Activated naive CD4-positive, alpha-beta T cell treated with anti-CD3 and anti-CD28 coated beads, Interleukin-2, amount 50 U/mL, for 24 hours (primary cell): ENCODE data around the gene TRPM3.
"Not testable (repeated sequence)": the region's sequence is repeated elsewhere in the genome, so short reads cannot be mapped to it uniquely, and the experiment has no call there.

Experiments used
- H3K27ac Mint-ChIP-seq: one replicate; pipeline ENCODE4 v1.8.0; 2021; ENCODE audit warnings: mild to moderate bottlenecking, mixed read lengths
- H3K27me3 Mint-ChIP-seq: one replicate; pipeline ENCODE4 v1.8.0; 2021; ENCODE audit warnings: mixed read lengths
- H3K36me3 Mint-ChIP-seq: one replicate; pipeline ENCODE4 v1.8.0; 2021; ENCODE audit warnings: mixed read lengths
- H3K4me1 Mint-ChIP-seq: one replicate; pipeline ENCODE4 v1.8.0; 2021; ENCODE audit warnings: mixed read lengths
- H3K4me3 Mint-ChIP-seq: one replicate; pipeline ENCODE4 v1.8.0; 2021; ENCODE audit warnings: mild to moderate bottlenecking, mixed read lengths
- H3K9me3 Mint-ChIP-seq: one replicate; pipeline ENCODE4 v1.8.0; 2021; ENCODE audit warnings: mixed read lengths

Gene TRPM3

DNA sequence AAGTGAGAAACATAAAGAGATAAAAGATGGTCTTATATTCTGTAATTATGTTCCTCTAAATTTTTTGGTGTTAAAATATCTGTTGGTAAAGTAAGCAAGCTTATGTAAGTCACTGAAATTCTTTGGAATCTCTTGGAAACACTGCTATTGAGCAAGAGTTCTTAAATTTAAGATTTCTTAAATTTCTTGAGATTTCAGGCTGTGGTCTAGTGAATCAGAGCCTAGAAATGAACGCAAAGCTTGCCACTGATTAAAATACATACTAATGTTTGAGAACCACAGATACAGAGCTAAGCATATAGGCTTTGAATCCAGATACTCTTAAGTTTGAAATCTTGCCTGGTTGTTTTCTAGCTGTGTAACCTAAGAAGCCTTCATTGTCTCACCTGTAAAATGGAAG lies 133.4 kb downstream of the TRPM3 start:
- Mint-ChIP-seq H3K27me3 (no peaks in the 10 kb centered on the region), H3K9me3 (peaks cover 4% of the 10 kb centered on the region), H3K4me3 (no peak overlapping the region), H3K27ac (no peak overlapping the region), H3K36me3 (no peaks in the 10 kb centered on the region), H3K4me1 (no peaks in the 10 kb centered on the region)

DNA sequence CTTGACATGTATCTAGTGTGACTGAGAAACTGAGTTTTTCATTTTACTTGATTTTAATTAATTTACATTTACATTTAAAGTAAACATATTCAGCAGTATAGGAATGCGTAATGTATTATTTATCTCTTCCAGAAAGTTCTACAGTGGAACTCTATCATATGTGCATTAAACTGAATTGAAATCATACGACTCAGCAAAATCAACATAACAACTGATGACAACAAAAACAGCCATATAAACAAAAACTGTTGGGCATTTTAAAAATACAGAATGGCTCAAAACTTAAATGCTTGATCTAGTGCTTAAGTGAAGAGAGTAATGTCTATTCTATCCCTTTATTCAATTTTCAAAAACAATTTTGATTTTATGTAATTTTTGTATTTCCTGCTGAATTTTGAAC lies 134.4 kb downstream of the TRPM3 start:
- Mint-ChIP-seq H3K27me3 (no peaks in the 10 kb centered on the region), H3K36me3 (no peaks in the 10 kb centered on the region), H3K4me1 (no peaks in the 10 kb centered on the region), H3K9me3 (peaks cover 5% of the 10 kb centered on the region), H3K4me3 (no peak overlapping the region), H3K27ac (no peak overlapping the region)

DNA sequence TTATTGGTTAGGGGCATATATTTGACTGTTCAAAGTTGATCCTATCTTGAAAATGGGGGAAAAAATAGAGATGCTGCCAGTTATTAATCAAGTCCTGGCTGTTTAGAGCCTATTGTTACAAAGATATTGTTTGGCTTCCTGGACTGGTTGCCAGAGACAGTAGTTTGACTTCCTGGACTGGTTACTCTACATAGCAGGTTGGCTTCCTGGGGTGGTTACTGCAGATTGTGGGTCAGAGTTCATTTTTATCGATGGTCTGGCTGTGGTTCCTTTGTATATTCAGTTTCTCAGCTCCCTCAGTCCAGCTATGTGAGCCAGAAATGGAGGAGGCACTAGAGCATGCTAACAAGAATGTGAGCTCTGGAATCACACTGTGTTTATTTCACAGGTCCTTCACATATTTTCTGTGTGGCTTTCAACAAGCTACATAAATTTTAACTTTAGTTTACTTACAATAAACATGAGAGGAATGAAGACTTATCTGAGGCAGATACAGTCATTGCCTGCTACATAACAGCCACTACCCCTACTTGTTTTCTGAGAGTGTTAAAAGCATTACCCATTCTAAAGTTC lies 137.6 kb downstream of the TRPM3 start:
- Mint-ChIP-seq H3K4me1 (no peaks in the 10 kb centered on the region), H3K27me3 (no peaks in the 10 kb centered on the region)

DNA sequence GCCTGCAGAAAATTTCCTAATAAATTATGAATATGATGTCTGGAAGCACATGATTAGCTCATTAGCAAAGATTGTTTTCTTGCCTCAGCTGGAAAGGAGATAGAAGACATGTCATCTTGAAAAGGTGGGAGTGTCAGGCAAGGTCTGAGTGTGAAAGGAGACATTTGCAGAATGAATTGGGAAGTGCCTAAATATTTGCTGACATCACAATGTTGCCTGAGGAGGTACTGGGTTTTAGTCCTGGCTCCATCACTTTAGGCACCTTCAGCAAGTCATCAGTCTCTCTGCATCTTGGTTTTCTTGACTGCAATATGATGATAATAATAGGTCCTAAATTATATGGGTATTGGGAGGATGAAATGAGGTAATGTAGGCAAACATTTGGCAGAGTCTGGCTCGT lies 140.1 kb downstream of the TRPM3 start:
- peaks cover 5% of the 10 kb centered on the region for H3K9me3 Mint-ChIP-seq
- no peak overlapping the region for H3K4me3 Mint-ChIP-seq
- H3K36me3 Mint-ChIP-seq, result no peaks in the 10 kb centered on the region
- H3K4me1 Mint-ChIP-seq, result no peaks in the 10 kb centered on the region
- no peaks in the 10 kb centered on the region for H3K27me3 Mint-ChIP-seq
- no peak overlapping the region for H3K27ac Mint-ChIP-seq

More for the DNA sequence above, 137.6 kb downstream of the TRPM3 start:
- H3K9me3 Mint-ChIP-seq, result peaks cover 5% of the 10 kb centered on the region
- no peak overlapping the region for H3K27ac Mint-ChIP-seq
- no peaks in the 10 kb centered on the region for H3K36me3 Mint-ChIP-seq
- H3K4me3 Mint-ChIP-seq, result no peak overlapping the region

DNA sequence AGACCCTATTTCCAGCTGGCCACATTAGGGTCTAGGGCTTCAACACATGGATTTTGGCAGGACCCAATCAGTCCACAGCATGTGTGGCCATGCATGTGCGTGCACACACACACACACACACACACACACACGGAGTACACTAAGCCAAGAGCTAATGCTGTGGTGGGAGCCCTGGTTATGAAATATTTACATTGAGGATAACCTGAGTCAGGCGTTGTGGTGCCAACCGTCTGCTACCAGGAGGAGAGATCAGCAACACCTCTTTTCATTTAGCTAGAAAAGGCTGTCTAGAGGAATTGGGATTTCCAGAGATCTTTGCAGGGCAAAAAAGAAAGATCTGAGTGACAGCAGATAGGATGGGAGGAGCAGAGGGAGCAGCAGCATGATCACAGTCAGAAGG lies 141.5 kb downstream of the TRPM3 start:
- Mint-ChIP-seq H3K27me3 (peaks cover 2% of the 10 kb centered on the region), H3K9me3 (peaks cover 5% of the 10 kb centered on the region), H3K36me3 (no peaks in the 10 kb centered on the region), H3K4me1 (no peaks in the 10 kb centered on the region), H3K27ac (no peak overlapping the region), H3K4me3 (no peak overlapping the region)

DNA sequence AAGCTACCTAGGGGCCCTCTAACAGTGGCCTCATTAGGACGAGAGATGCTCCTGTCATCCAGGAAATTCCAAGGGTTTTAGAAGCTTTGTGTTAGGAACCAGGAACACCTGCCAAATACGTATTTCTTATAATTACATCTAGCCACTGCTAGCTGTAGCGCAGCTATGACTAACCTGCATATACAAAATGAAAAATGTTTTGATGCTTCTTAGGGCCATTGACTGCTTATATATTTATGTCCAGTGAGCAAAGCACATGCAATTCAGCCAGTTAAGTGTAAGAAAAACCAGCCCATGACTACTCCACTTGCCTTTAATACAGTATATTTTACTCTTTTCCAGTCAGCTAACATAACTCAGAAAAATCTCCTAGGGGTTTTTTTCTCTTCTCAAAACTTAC lies 143.3 kb downstream of the TRPM3 start:
- H3K4me1 Mint-ChIP-seq, result no peaks in the 10 kb centered on the region
- H3K4me3 Mint-ChIP-seq, result no peak overlapping the region
- H3K36me3 Mint-ChIP-seq, result no peaks in the 10 kb centered on the region
- H3K27ac Mint-ChIP-seq, result no peak overlapping the region
- H3K27me3 Mint-ChIP-seq, result peaks cover 2% of the 10 kb centered on the region
- H3K9me3 Mint-ChIP-seq, result peaks cover 2% of the 10 kb centered on the region

DNA sequence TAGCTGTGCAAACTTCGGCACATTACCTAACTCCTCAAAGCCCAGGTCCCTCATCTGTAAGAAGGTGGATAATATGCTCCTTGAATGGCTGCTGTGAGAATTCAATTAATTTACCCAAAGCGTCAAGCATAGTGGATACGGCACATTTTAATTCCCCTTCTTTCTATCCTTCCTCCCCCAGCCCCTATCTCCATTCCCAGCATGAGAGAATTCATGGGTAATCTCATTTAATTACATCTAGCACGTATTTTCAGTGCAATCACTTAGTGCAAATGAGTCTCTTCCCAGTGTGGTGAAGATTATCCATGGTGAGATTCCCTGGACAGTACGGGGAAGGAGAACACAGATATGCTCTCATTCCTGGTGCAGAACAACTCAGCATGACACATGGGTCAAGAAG lies 145.6 kb downstream of the TRPM3 start:
- no peak overlapping the region for H3K27ac Mint-ChIP-seq
- no peak overlapping the region for H3K4me3 Mint-ChIP-seq
- H3K4me1 Mint-ChIP-seq, result no peaks in the 10 kb centered on the region
- H3K27me3 Mint-ChIP-seq, result peaks cover 2% of the 10 kb centered on the region
- H3K36me3 Mint-ChIP-seq, result no peaks in the 10 kb centered on the region
- peaks cover 5% of the 10 kb centered on the region for H3K9me3 Mint-ChIP-seq

DNA sequence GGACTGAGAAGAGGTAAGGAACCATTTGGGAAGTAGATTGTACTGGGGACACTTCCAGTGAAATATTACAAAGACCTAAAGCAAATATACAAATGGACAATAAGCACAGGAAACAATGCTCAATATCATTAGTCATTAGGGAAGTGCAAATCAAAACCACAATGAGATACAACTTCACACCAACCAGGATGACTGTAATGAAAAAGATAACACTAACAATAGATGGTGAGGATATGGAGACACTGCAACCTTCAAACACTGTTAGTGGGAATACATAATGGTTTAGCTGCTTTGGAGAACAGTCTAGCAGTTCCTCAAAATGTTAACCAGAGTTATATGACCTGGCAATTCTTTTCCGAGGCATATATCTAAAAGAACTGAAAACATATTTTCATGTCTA lies 149.7 kb downstream of the TRPM3 start:
- H3K9me3 Mint-ChIP-seq, result peaks cover 5% of the 10 kb centered on the region
- no peaks in the 10 kb centered on the region for H3K36me3 Mint-ChIP-seq
- H3K27me3 Mint-ChIP-seq, result peaks cover 2% of the 10 kb centered on the region
- no peak overlapping the region for H3K27ac Mint-ChIP-seq
- H3K4me3 Mint-ChIP-seq, result no peak overlapping the region
- H3K4me1 Mint-ChIP-seq, result no peaks in the 10 kb centered on the region

DNA sequence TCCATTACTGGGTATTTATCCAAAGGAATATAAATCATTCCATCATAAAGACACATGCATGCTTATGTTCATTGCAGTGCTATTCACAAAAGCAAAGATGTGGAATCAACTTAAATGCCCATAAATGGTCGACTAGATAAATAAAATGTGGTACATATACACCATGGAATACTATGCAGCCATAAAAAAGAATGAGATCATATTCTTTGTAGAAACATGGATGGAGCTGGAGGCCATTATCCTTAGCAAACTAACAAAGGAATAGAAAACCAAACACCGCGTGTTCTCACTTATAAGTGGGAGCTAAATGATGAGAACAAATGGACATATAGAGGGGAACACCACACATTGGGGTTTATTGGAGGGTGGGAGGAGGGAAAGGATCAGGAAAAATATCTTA lies 155.0 kb downstream of the TRPM3 start:
- not testable (repeated sequence) for H3K4me1 Mint-ChIP-seq, H3K27ac Mint-ChIP-seq, H3K27me3 Mint-ChIP-seq, H3K36me3 Mint-ChIP-seq, H3K9me3 Mint-ChIP-seq, H3K4me3 Mint-ChIP-seq

DNA sequence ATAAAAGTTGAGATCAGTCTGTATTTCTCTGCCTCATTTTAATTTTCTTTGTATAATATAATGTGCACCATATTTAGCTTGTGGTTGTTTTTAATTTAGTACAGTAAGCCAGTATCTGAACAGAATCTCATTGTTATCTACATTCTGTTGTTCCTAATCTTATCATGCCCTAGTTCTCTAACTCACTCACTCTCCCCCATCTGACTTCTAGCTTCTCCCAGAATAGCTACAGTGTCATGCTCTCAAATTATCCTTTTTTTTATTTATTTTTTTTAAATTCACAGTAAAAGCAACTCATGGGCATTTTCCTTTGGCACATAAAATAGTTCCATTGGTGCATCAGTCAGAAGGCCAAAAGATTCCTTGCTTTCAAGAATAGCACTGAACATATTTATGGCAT lies 156.6 kb downstream of the TRPM3 start:
- Mint-ChIP-seq H3K36me3 (no peaks in the 10 kb centered on the region), H3K27me3 (peaks cover 5% of the 10 kb centered on the region), H3K27ac (no peak overlapping the region), H3K4me1 (no peaks in the 10 kb centered on the region), H3K9me3 (no peaks in the 10 kb centered on the region), H3K4me3 (no peak overlapping the region)

DNA sequence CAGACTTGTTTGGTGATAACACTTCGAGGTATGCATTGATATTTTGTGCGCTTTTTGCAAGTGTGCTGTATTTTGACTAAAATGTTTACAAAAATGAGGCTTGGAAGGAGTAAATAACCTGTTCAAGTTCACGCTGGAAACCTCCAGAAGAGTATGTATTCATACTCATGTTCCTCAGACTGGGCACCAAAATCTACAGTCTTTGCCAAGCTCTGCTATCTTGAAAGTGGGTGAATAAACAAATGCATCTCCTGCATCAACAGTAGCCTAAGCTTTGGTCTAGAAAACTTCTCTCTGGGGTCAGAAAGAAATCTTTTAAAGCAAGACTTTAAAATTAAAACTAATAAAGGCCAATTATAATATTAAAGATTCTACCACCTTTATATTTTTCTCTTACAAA lies 157.9 kb downstream of the TRPM3 start:
- H3K36me3 Mint-ChIP-seq, result no peaks in the 10 kb centered on the region
- no peak overlapping the region for H3K4me3 Mint-ChIP-seq
- no peaks in the 10 kb centered on the region for H3K4me1 Mint-ChIP-seq
- H3K9me3 Mint-ChIP-seq, result no peaks in the 10 kb centered on the region
- peaks cover 5% of the 10 kb centered on the region for H3K27me3 Mint-ChIP-seq
- no peak overlapping the region for H3K27ac Mint-ChIP-seq

DNA sequence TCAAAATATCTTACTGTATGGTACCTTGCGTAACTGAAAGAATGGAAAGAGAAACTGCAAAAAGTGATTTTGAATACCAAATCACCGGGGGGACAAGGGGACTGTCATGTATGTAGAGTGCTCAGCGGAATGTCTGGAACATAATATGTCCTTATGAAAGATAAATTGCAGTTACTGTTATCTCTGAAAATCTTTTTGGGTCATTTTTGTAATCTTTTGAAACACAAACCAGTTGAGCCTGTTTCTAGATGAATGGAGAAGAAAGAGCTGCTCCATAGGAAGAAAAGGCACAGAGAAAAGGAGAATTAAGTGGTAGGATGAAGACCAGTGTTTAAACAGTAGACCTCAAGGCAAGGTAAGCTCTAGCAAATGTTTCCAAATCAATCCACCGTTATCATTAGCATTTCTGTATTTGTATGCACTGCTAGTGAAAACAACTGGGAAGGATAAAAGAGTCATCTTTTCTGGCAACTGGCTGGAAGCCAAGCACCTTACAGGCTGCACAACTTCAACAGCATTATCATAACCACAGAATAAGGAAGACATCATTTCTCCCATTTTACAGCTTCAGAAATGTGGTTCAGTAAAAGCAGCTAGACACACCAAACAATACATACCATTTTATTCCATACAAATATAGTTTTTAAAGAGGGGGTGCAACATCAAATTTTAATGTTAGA lies 158.5 kb downstream of the TRPM3 start:
- no peak overlapping the region for H3K4me3 Mint-ChIP-seq
- no peaks in the 10 kb centered on the region for H3K9me3 Mint-ChIP-seq
- no peaks in the 10 kb centered on the region for H3K4me1 Mint-ChIP-seq
- peaks cover 5% of the 10 kb centered on the region for H3K27me3 Mint-ChIP-seq
- no peaks in the 10 kb centered on the region for H3K36me3 Mint-ChIP-seq
- no peak overlapping the region for H3K27ac Mint-ChIP-seq

DNA sequence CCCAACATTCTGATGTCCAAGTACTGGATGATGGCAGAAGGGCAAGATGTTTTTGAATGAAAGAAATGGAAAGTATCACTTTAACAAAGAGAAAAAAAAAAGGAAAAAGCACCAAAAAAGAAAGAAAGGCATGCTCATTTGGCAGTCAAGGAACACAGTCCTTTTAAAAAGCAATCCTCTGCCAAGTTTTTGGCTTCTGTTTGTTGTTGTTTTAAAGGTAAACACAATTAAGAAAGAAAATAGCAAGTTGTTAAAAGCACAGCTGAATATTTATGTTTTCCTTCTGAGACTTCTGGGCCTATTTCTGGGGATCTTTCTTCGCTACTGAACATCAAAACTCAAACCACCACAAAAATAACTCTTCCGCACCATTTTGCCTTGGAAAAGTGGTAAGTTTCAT lies 162.1 kb downstream of the TRPM3 start:
- no peaks in the 10 kb centered on the region for H3K4me1 Mint-ChIP-seq
- no peak overlapping the region for H3K4me3 Mint-ChIP-seq
- H3K27ac Mint-ChIP-seq, result no peak overlapping the region
- H3K27me3 Mint-ChIP-seq, result peaks cover 3% of the 10 kb centered on the region
- H3K36me3 Mint-ChIP-seq, result no peaks in the 10 kb centered on the region
- no peaks in the 10 kb centered on the region for H3K9me3 Mint-ChIP-seq

DNA sequence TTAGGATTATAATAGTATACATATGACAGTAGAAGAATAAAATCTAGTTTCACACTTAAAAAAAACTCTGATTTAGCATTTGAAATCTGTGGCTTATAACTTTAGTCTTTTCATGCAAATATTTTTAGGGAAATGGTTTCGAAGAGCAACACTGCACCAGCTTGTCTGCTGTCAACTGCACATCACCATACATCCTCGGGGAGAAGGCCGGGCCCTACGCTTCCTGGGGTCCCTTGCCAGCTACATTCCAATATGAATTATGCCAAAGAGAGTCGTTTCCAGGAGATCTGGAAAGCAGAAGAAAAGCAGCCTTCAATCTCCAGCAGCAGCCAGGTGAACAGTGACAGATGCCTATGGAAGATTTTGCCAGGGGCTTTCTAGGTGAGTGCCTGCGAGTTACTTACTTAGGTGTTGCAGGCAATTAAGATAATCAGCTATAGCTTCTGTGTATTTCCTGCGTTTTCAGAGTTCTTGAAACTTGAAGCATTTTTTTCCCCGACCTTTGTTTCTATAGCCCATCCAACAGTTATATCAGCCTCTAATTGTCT lies 166.8 kb downstream of the TRPM3 start:
- peaks cover 6% of the 10 kb centered on the region for H3K27me3 Mint-ChIP-seq
- H3K4me3 Mint-ChIP-seq, result no peak overlapping the region
- no peak overlapping the region for H3K27ac Mint-ChIP-seq
- peaks cover 6% of the 10 kb centered on the region for H3K9me3 Mint-ChIP-seq
- no peaks in the 10 kb centered on the region for H3K36me3 Mint-ChIP-seq
- no peaks in the 10 kb centered on the region for H3K4me1 Mint-ChIP-seq

DNA sequence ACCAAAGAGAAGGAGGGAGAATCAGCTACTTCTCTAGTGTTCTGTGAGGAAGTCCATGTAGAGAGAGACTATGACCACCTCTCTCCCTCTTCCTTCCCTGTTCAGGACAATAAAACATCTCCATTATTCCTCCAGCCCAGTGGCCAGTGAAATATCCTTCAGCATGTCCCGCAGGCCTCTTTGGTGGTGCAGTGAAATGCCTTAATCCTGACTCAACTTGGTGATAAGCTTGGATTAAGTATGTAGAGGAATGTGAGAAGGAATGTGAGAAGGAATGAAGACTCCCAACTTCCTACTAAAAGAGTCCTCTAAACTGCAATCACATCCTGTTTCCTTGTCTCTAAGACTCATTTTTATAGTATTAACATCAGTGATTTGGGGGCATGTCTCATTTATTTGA lies 167.3 kb downstream of the TRPM3 start:
- Mint-ChIP-seq H3K36me3 (no peaks in the 10 kb centered on the region), H3K9me3 (peaks cover 6% of the 10 kb centered on the region), H3K27me3 (peaks cover 7% of the 10 kb centered on the region)

DNA sequence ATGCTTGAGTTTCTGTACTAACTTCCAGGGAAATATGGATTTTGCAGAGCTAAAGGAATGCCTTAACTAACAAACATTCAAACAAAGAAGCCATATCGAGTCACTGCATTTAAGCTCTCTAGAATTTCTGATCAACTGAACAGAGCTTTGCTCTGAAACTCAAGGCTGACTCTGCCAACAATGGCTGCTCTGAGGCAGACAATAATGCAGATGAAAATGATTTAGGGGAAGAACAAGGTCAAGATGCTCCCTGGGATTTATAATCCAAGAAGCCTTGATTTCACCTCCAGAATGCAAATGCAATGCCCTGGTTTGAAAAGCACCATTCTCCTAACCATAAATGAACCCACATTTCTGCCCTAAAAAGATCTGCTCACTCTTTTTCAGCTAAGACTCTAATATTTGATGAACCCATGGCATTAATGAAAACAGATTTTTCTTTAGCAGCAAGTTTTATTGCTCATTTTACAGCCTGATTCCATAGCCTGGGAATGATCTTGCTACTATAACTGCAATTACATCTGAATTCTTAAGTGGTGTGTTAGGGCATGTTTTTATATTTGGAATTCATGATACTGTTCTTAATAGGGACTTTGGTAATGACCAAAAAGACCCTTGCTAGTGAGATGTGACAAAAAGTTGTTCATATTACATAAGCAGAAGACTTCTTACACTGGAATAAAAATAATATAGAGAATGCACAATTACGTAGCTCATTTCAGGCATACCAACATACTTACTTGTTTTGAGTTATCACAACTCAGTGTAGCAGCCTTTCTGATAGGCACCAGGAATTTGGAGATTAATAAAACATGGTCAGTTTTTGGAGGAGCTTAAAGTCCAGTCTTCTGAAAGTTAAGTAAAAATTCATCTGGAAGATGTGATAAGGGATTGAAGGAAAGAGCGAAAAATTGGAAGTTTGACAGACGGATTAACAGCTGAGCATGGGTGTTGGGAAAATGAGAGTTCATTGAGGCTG lies 169.4 kb downstream of the TRPM3 start:
- H3K27ac Mint-ChIP-seq, result no peak overlapping the region
- no peak overlapping the region for H3K4me3 Mint-ChIP-seq
- H3K27me3 Mint-ChIP-seq, result peaks cover 7% of the 10 kb centered on the region
- peaks cover 6% of the 10 kb centered on the region for H3K9me3 Mint-ChIP-seq
- no peaks in the 10 kb centered on the region for H3K36me3 Mint-ChIP-seq
- H3K4me1 Mint-ChIP-seq, result no peaks in the 10 kb centered on the region

More for the DNA sequence above, 167.3 kb downstream of the TRPM3 start:
- Mint-ChIP-seq H3K4me3 (no peak overlapping the region), H3K4me1 (no peaks in the 10 kb centered on the region), H3K27ac (no peak overlapping the region)
